Upper lobe of left lung (tissue), 4 donors: Measurements from ENCODE around the gene SPSB1.

ENCODE experiments used
- EP300 ChIP-seq, 4 donors: sonication (generic); formaldehyde crosslinking; IDR thresholded peaks; one replicate each; pipeline ENCODE4 v1.5.1; 2017; ENCODE audit warnings: antibody characterized with exemption in 4 of 4, control low read depth in 2 of 4
- POLR2A ChIP-seq, 4 donors: fragments of 450-650 bp; IDR thresholded peaks; one replicate each; pipeline ENCODE4 v1.5.1; 2016 to 2017; ENCODE audit warnings: antibody characterized with exemption in 4 of 4, mild to moderate bottlenecking in 2 of 4
- TF ChIP-seq, protein P1 (sequence below), 6 experiments: fragments of 450-650 bp in 4 of 6; fragments of 200-600 bp in 2 of 6; sonication (generic) in 2 of 6; IDR thresholded peaks; one replicate each; pipeline ENCODE4 v1.5.1; 2016 to 2019; ENCODE audit warnings: antibody characterized with exemption in 6 of 6

DNA sequence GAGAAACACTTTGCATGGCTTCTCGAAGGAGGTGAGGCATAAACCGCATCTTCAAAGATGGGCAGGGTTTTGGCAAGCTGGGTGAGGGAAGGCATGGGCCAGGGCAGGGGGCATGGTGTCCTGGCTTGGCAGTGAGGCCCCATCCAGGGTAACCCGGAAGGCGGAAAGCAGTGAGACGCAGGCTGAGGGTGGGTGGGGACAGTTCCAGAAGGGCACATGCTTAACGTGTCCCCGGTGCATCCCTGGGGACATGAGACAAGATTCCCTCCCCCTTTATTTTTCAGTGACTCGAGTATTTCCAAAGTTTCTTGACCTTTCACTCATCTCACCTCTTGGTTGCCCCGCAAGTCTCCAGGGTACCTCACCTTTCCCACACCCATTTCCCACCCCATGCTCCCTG lies 123.8 kb downstream of the SPSB1 start:
- TF ChIP-seq, protein P1, sequence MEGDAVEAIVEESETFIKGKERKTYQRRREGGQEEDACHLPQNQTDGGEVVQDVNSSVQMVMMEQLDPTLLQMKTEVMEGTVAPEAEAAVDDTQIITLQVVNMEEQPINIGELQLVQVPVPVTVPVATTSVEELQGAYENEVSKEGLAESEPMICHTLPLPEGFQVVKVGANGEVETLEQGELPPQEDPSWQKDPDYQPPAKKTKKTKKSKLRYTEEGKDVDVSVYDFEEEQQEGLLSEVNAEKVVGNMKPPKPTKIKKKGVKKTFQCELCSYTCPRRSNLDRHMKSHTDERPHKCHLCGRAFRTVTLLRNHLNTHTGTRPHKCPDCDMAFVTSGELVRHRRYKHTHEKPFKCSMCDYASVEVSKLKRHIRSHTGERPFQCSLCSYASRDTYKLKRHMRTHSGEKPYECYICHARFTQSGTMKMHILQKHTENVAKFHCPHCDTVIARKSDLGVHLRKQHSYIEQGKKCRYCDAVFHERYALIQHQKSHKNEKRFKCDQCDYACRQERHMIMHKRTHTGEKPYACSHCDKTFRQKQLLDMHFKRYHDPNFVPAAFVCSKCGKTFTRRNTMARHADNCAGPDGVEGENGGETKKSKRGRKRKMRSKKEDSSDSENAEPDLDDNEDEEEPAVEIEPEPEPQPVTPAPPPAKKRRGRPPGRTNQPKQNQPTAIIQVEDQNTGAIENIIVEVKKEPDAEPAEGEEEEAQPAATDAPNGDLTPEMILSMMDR (IDR thresholded peaks at IDR 0.05), result no peak
- no peak for TF ChIP-seq POLR2A (IDR thresholded peaks at IDR 0.05)
- no peak for TF ChIP-seq EP300 (IDR thresholded peaks at IDR 0.05)
